GM21360 (cell line): ENCODE data around the gene ADAMTSL2.

Experiments used
- ATAC-seq: cut with Tn5 transposase; IDR thresholded peaks from one replicate; pipeline ENCODE4 v1.9.1; 2021; ENCODE audit warnings: mild to moderate bottlenecking, moderate library complexity; ENCODE audit not compliant: unreplicated experiment

ADAMTSL2 gene

GRCh38 chr9:133571896-133572595 is 37.5 kb downstream of the ADAMTSL2 start:
- ATAC-seq: no peak

GRCh38 chr9:133572821-133573361 is 38.4 kb downstream of the ADAMTSL2 start:
- no peak for ATAC-seq

- ATAC-seq: no peak
Observed at GRCh38 chr9:133573791-133574515, 39.4 kb downstream of the ADAMTSL2 start.

GRCh38 chr9:133574771-133575170 is 40.3 kb downstream of the ADAMTSL2 start:
- ATAC-seq: no peak

- no peak for ATAC-seq
Observed at GRCh38 chr9:133575186-133576030, 40.9 kb downstream of the ADAMTSL2 start.

GRCh38 chr9:133576031-133576874 is 41.7 kb downstream of the ADAMTSL2 start:
- ATAC-seq: no peak

GRCh38 chr9:133576875-133577736 is 42.6 kb downstream of the ADAMTSL2 start:
- ATAC-seq: no peak

- ATAC-seq: no peak
Observed at GRCh38 chr9:133577737-133578112, 43.2 kb downstream of the ADAMTSL2 start.

- no peak for ATAC-seq
Observed at GRCh38 chr9:133578524-133579441, 44.3 kb downstream of the ADAMTSL2 start.

- ATAC-seq: no peak
Observed at GRCh38 chr9:133579601-133580418, 45.3 kb downstream of the ADAMTSL2 start.

- ATAC-seq: no peak
Observed at GRCh38 chr9:133580419-133580738, 45.9 kb downstream of the ADAMTSL2 start.

GRCh38 chr9:133581011-133581410 is 46.5 kb downstream of the ADAMTSL2 start:
- no peak for ATAC-seq

- ATAC-seq: no peak
Observed at GRCh38 chr9:133581513-133582343, 47.2 kb downstream of the ADAMTSL2 start.

- no peak for ATAC-seq
Observed at GRCh38 chr9:133582501-133583045, 48.1 kb downstream of the ADAMTSL2 start.

GRCh38 chr9:133583111-133583510 is 48.6 kb downstream of the ADAMTSL2 start:
- ATAC-seq: no peak

GRCh38 chr9:133583586-133583985 is 49.1 kb downstream of the ADAMTSL2 start:
- ATAC-seq: no peak

- ATAC-seq: no peak
Observed at GRCh38 chr9:133584167-133584558, 49.7 kb downstream of the ADAMTSL2 start.
